WTC11 (cell line): ENCODE data around the gene AGAP1. TPM values are rescaled to one million over a fixed set of nuclear protein-coding genes. Genes with fewer than 3 reads are reported as not detected.

Experiments used
- ATAC-seq: fragments of 200-7000 bp; cut with Tn5 transposase; 2 replicates; pipeline ENCODE4 v1.10.0; 2021; ENCODE audit warnings: mild to moderate bottlenecking, moderate library complexity
- CTCF ChIA-PET: fragments of 300-600 bp; sonication (Branson Sonifier 250); formaldehyde crosslinking; loops from one replicate; lab custom pipeline; 2021; ENCODE audit warnings: antibody characterized with exemption; lab: Charles Lee
- POLR2A ChIA-PET: fragments of 350-600 bp; sonication (Branson Sonifier 250); formaldehyde crosslinking; loops from one replicate; lab custom pipeline; 2021; ENCODE audit warnings: antibody characterized with exemption; lab: Charles Lee
- DNase-seq: peaks from one replicate; pipeline ENCODE4 v3.0.0; 2021; ENCODE audit warnings: low spot score
- H3K27ac Mint-ChIP-seq: 2 replicates; pipeline ENCODE4 v1.8.0; 2021; ENCODE audit warnings: mixed read lengths
- H3K27me3 Mint-ChIP-seq: 2 replicates; pipeline ENCODE4 v1.8.0; 2021; ENCODE audit warnings: low read depth, mild to moderate bottlenecking, moderate library complexity, mixed read lengths
- H3K36me3 Mint-ChIP-seq: 2 replicates; pipeline ENCODE4 v1.8.0; 2021; ENCODE audit warnings: mixed read lengths
- H3K4me1 Mint-ChIP-seq: 2 replicates; pipeline ENCODE4 v1.8.0; 2022; ENCODE audit warnings: mixed read lengths
- H3K4me3 Mint-ChIP-seq: 2 replicates; pipeline ENCODE4 v1.8.0; 2021; ENCODE audit warnings: mild to moderate bottlenecking, moderate library complexity, mixed read lengths
- H3K9me3 Mint-ChIP-seq: 2 replicates; pipeline ENCODE4 v1.8.0; 2021; ENCODE audit warnings: mixed read lengths
- AR ChIP-seq: fragments of 250-450 bp; sonication (Bioruptor Pico); IDR thresholded peaks from 2 replicates; pipeline ENCODE4 v1.9.0; 2021; ENCODE audit warnings: mild to moderate bottlenecking
- CTCF ChIP-seq: fragments of 200-600 bp; IDR thresholded peaks from 2 replicates; pipeline ENCODE4 v1.8.0; 2022; ENCODE audit warnings: antibody characterized with exemption
- ERG ChIP-seq: fragments of 250-450 bp; sonication (Bioruptor Pico); IDR thresholded peaks from 2 replicates; pipeline ENCODE4 v1.8.0; 2021; ENCODE audit warnings: mild to moderate bottlenecking
- FOXP1 ChIP-seq: sonication (generic); formaldehyde crosslinking; IDR thresholded peaks from 2 replicates; pipeline ENCODE4 v1.8.0; 2022; ENCODE audit warnings: missing genetic modification reagents, mild to moderate bottlenecking, moderate library complexity, borderline replicate concordance
- FOXP4 ChIP-seq: sonication (generic); formaldehyde crosslinking; IDR thresholded peaks from 2 replicates; pipeline ENCODE4 v1.8.0; 2022; ENCODE audit warnings: mild to moderate bottlenecking, missing genetic modification reagents
- NFYB ChIP-seq: sonication (generic); formaldehyde crosslinking; conservative IDR thresholded peaks from 2 replicates; pipeline ENCODE4 v1.8.0; 2022; ENCODE audit warnings: low read depth, missing genetic modification reagents
- NR2C2 ChIP-seq: sonication (generic); formaldehyde crosslinking; IDR thresholded peaks from 2 replicates; pipeline ENCODE4 v1.8.0; 2022; ENCODE audit warnings: mild to moderate bottlenecking, missing genetic modification reagents
- RELA ChIP-seq: sonication (generic); formaldehyde crosslinking; IDR thresholded peaks from 2 replicates; pipeline ENCODE4 v1.8.1; 2022; ENCODE audit warnings: missing genetic modification reagents, mild to moderate bottlenecking, borderline replicate concordance
- SMAD4 ChIP-seq: sonication (generic); formaldehyde crosslinking; IDR thresholded peaks from 2 replicates; pipeline ENCODE4 v1.8.0; 2022; ENCODE audit warnings: mild to moderate bottlenecking, missing genetic modification reagents
- USF1 ChIP-seq: sonication (generic); formaldehyde crosslinking; IDR thresholded peaks from 2 replicates; pipeline ENCODE4 v1.8.0; 2022; ENCODE audit warnings: mild to moderate bottlenecking, missing genetic modification reagents
- USF2 ChIP-seq: sonication (generic); formaldehyde crosslinking; IDR thresholded peaks from 2 replicates; pipeline ENCODE4 v1.8.1; 2023; ENCODE audit warnings: mild to moderate bottlenecking, missing genetic modification reagents, moderate library complexity
- ZBTB21 ChIP-seq: sonication (generic); formaldehyde crosslinking; IDR thresholded peaks from 2 replicates; pipeline ENCODE4 v1.8.1; 2023; ENCODE audit warnings: mild to moderate bottlenecking, missing genetic modification reagents, borderline replicate concordance
- ZNF121 ChIP-seq: sonication (generic); formaldehyde crosslinking; IDR thresholded peaks from 2 replicates; pipeline ENCODE4 v1.8.0; 2023; ENCODE audit warnings: missing genetic modification reagents
- ZNF138 ChIP-seq: sonication (generic); formaldehyde crosslinking; conservative IDR thresholded peaks from 2 replicates; pipeline ENCODE4 v1.8.1; 2022; ENCODE audit warnings: mild to moderate bottlenecking, moderate library complexity, missing genetic modification reagents
- ZNF219 ChIP-seq: sonication (generic); formaldehyde crosslinking; IDR thresholded peaks from 2 replicates; pipeline ENCODE4 v1.8.0; 2023; ENCODE audit warnings: missing genetic modification reagents, mild to moderate bottlenecking, borderline replicate concordance
- ZNF232 ChIP-seq: sonication (generic); formaldehyde crosslinking; IDR thresholded peaks from 2 replicates; pipeline ENCODE4 v1.8.0; 2022; ENCODE audit warnings: mild to moderate bottlenecking, missing genetic modification reagents
- ZNF263 ChIP-seq: sonication (generic); formaldehyde crosslinking; IDR thresholded peaks from 2 replicates; pipeline ENCODE4 v1.8.1; 2022; ENCODE audit warnings: low read depth, mild to moderate bottlenecking, moderate library complexity, missing genetic modification reagents
- ZNF317 ChIP-seq: sonication (generic); formaldehyde crosslinking; IDR thresholded peaks from 2 replicates; pipeline ENCODE4 v1.8.1; 2023; ENCODE audit warnings: low read depth, mild to moderate bottlenecking, moderate library complexity, missing genetic modification reagents, borderline replicate concordance
- ZNF423 ChIP-seq: fragments of 250-450 bp; sonication (Bioruptor Pico); IDR thresholded peaks from 2 replicates; pipeline ENCODE4 v2.1.2; 2022; ENCODE audit warnings: mild to moderate bottlenecking, moderate library complexity
- ZNF425 ChIP-seq: fragments of 250-450 bp; sonication (Bioruptor Pico); conservative IDR thresholded peaks from 2 replicates; pipeline ENCODE4 v1.9.0; 2021; ENCODE audit warnings: mild to moderate bottlenecking
- total RNA-seq: library from RNA; stranded (reverse); gene quantifications from 3 replicates; pipeline ENCODE4 v1.2.3, GENCODE V29; 2021

Gene AGAP1
- total RNA-seq, 1 experiment from 2014 or later = 49.3 TPM

GRCh38 chr2:236127010-236127409, 633.2 kb downstream of the AGAP1 start (continued):
- TF ChIP-seq FOXP4 (CRISPR knock-in tag) (no peak), ZNF263 (CRISPR knock-in tag) (no peak), NFYB (CRISPR knock-in tag) (no peak), ZNF317 (CRISPR knock-in tag) (no peak), SMAD4 (no peak), USF2 (CRISPR knock-in tag) (no peak), RELA (CRISPR knock-in tag) (no peak), ZNF425 (CRISPR knock-in tag) (no peak), NR2C2 (CRISPR knock-in tag) (no peak)

- CTCF ChIA-PET = interaction anchor here (0.7 to 1.2 kb wide), 3 partner anchors 10 to 50 kb away, joined by 3 to 7 read pairs (median 3); no protein-coding TSS in a partner anchor
These were observed 634.5 kb downstream of the AGAP1 start for GRCh38 chr2:236128321-236128720.

GRCh38 chr2:236129935-236130334, 636.1 kb downstream of the AGAP1 start:
- DNase-seq (no peak), ATAC-seq (no peak)
- Mint-ChIP-seq H3K27ac (no peak overlapping the region), H3K36me3 (peaks cover 6% of the 10 kb centered on the region), H3K4me1 (peaks cover 45% of the 10 kb centered on the region), H3K27me3 (no peaks in the 10 kb centered on the region), H3K9me3 (no peaks in the 10 kb centered on the region), H3K4me3 (no peak overlapping the region)
- ChIA-PET CTCF (interaction anchor here (1.3 kb wide), 1 partner anchor 13 kb away, joined by 5 read pairs; no protein-coding TSS in a partner anchor), POLR2A (no interaction called here)
- no peak for TF ChIP-seq ERG
- no peak for TF ChIP-seq ZBTB21 (CRISPR knock-in tag)
- no peak for TF ChIP-seq ZNF121 (CRISPR knock-in tag)
- TF ChIP-seq AR (CRISPR knock-in tag) = no peak
- no peak for TF ChIP-seq ZNF219 (CRISPR knock-in tag)
- no peak for TF ChIP-seq ZNF232 (CRISPR knock-in tag)
- no peak for TF ChIP-seq ZNF423 (CRISPR knock-in tag)
- no peak for TF ChIP-seq ZNF138
- TF ChIP-seq CTCF = no peak

More at GRCh38 chr2:236128321-236128720, 634.5 kb downstream of the AGAP1 start:
- Mint-ChIP-seq H3K27ac (no peak overlapping the region), H3K4me3 (no peak overlapping the region), H3K9me3 (no peaks in the 10 kb centered on the region), H3K36me3 (peaks cover 13% of the 10 kb centered on the region), H3K27me3 (no peaks in the 10 kb centered on the region), H3K4me1 (peaks cover 38% of the 10 kb centered on the region)
- 0 out of 2 replicates have a peak, but pooled peaks have one; percentile 14 for ATAC-seq
- TF ChIP-seq USF1 (CRISPR knock-in tag) = no peak
- TF ChIP-seq FOXP1 = peak; percentile 22; the same call in 1 of the 2 replicates
- POLR2A ChIA-PET = interaction anchor here (0.6 kb wide), 1 partner anchor 172 kb away, joined by 3 read pairs; no protein-coding TSS in a partner anchor
- no peak for DNase-seq
